G401 (cell line): Measurements from ENCODE around the gene EFNA2. TPM values are rescaled to one million over a fixed set of nuclear protein-coding genes. Genes with fewer than 3 reads are reported as not detected.
A peak's percentile ranks its signal among the peaks of the same experiment; 100 is the strongest.

ENCODE experiments used
- DNase-seq: peaks from one replicate; pipeline ENCODE4 v3.0.0-alpha.2; 2015; ENCODE audit warnings: low spot score
- in situ Hi-C: cut with HindIII; loops from 2 replicates; pipeline ENCODE4 v1.10.0; 2016; ENCODE audit warnings: low sequenced_read_pairs, mixed read lengths
- total RNA-seq: library from RNA; depleted of rRNA; stranded (reverse); fragments of >200 nt; shearing (Covaris generic); gene quantifications from 2 replicates; pipeline ENCODE4 v1.2.3, GENCODE V29; 2014

The EFNA2 gene
- total RNA-seq, 1 experiment from 2014 or later: 1.3 TPM

DNA sequence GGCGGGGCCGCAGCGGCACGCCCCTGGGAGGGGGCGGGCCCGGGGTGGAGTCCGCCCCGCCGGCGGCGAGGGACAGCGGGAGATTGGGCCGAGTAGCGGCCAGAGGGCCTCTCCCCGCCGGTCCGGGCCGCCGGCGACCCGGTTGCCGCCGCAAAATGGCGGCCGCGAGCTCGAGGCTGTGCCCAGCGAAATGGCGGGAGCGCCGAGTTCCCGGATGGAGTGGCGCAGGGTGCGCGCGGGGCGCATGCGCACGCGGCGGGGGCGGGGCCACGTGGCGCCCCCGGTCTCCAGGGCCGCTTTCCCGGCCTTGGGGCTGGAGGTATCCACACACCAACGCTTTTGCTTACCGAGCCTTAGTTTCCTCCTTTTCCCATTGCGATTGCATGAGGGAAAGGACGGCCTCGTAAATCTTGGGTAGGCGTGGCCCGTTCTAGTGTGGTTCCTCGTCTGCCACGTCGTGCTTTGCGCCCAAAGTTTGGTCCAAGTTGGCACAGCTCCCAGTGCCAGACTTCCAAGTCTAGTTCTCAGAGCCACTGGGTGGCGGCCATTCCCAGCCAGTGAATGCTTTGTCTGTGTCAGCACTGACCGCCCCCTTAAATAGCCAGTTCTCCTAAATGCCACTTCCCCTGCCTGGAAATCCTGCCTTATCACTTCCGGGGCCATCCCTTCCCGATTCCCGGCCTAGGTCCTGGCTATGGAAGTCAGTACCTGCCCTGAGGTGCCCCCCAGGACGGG lies 16.0 kb upstream of the EFNA2 start:
- DNase-seq: peak; percentile 72
- in situ Hi-C loops: no loop called here

DNA sequence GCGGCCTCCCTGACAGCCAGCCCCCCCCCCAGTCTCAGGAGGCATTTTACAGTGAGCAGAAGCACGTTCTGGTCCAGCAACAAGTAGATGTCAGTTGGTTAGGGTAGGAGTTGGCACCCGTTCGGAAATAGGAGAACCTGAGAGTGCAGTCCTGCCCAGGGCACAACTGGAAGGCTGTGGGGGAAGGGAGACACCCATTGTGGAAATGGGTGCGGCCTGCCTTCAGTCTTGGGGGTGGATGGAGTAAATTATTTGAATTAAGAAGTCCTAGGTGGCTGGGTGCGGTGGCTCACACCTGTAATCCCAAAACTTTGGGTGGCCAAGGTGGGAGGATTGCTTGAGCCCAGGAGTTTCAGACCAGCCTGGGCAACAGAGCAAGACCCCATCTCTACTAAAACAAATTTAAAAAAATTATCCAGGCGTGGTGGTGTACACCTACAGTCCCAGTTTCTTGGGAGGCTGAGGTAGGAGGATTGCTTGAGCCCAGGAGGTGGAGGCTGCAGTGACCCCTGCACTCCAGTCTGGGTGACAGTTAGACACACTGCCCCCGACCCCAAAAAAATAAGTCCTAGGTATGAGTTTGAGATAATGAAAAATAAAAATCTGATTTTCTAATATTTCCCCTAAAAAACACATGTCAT lies 15.3 kb upstream of the EFNA2 start:
- in situ Hi-C loops: no loop called here
- no peak for DNase-seq

DNA sequence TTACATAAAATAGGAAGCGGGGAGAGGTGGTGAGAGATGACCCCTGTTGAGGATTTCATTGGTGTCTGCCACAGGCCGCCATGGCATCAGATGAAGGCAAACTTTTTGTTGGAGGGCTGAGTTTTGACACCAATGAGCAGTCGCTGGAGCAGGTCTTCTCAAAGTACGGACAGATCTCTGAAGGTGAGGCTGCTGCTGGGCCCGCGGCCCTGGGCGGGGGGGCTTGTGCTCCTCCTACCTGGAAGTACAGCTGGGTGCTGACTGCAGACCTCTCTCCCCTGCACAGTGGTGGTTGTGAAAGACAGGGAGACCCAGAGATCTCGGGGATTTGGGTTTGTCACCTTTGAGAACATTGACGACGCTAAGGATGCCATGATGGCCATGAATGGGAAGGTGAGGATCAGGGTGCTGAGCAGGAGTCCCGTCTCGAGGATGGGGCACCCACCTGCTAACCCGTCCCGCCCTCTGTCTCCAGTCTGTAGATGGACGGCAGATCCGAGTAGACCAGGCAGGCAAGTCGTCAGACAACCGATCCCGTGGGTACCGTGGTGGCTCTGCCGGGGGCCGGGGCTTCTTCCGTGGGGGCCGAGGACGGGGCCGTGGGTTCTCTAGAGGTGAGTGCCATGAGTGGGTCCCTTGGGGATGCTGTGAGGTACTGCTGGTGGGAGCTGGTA lies 14.7 kb upstream of the EFNA2 start:
- in situ Hi-C loops: no loop called here
- DNase-seq: no peak

DNA sequence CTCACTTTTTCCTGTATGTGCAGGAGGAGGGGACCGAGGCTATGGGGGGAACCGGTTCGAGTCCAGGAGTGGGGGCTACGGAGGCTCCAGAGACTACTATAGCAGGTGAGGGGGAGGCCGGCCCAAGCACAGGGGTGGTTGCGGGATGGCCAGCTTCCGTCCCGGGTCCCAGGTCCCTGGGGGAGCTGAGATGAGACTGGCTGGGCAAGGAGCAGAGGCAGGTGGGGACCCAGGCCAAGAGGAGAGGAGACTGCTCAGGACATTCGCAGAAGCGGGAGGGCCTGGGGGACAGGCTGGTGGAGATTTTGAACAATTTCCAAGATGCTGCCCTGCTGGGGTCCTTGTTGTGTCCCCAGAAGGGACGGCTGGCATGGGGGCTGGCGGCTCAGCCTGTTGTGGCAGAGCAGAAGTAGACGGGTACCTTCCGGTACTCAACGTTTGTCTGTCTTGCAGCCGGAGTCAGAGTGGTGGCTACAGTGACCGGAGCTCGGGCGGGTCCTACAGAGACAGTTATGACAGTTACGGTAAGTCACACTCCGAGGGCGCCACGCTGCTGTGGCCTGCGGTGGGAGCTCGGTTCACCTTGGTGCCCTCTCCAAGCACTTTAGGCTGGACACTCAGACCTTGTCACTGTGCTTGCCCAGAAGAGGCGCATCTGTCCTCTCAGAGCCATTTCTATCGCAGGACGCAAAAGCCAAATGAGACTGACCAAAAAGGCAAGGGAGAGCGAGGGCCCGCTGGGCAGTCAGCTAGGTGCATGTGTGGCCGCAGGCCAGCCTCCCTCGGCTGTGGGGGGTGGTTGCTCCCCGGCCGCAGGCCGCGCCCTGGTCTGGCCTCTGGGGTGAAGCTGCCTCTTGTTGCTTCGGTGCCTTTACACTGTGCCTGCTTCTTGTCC lies 13.9 kb upstream of the EFNA2 start:
- in situ Hi-C loops: no loop called here

DNA sequence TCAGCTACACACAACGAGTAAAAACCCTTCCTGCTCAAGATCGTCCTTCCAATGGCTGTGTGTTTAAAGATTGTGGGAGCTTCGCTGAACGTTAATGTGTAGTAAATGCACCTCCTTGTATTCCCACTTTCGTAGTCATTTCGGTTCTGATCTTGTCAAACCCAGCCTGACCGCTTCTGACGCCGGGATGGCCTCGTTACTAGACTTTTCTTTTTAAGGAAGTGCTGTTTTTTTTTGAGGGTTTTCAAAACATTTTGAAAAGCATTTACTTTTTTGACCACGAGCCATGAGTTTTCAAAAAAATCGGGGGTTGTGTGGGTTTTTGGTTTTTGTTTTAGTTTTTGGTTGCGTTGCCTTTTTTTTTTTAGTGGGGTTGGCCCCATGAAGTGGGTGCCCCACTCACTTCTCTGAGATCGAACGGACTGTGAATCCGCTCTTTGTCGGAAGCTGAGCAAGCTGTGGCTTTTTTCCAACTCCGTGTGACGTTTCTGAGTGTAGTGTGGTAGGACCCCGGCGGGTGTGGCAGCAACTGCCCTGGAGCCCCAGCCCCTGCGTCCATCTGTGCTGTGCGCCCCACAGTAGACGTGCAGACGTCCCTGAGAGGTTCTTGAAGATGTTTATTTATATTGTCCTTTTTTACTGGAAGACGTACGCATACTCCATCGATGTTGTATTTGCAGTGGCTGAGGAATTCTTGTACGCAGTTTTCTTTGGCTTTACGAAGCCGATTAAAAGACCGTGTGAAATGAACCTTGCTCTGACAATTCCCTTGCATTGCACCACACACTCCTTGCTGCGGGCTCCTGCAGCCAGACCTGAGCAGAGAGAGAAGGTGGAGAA lies 13.0 kb upstream of the EFNA2 start:
- DNase-seq: no peak
- in situ Hi-C loops: no loop called here

More for the DNA sequence above, 13.9 kb upstream of the EFNA2 start:
- no peak for DNase-seq

DNA sequence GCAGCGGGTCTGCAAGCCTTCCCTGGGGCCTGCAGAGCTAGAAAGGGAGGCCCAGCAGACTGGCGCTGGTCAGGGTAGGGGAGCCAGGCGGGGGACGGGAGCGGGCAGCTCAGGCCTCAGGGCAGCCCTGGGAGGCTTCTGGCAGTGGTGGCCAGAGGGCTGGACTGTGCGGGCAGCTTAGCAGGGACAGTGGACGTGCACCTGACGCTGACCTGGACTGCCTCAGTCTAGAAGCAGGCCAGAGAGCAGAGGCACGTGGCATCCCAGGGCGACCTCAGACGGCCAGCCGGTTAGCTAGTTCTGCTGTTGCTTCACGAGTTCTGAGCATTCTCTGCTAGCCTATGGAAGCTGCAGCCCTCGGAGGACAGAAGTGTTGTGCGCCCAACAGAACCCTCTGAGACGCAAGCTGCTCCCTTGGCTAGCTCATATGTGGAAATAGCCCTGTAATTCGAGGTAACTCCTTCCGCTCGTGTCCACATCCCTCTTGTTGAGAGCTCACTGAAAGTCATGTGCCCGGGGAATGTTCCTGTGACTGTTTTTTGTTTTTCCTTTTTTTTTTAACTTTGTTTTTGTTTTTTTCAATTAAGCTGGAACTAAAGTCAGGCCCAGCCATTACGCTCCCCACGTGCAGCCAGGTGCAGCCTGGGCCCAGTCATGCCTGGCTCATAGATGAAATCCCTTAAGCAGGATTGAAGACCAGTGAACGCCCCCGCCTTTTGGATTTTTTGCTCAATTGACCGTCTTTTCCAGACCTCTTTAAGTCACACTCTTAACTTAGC lies 12.2 kb upstream of the EFNA2 start:
- in situ Hi-C loops: no loop called here

DNA sequence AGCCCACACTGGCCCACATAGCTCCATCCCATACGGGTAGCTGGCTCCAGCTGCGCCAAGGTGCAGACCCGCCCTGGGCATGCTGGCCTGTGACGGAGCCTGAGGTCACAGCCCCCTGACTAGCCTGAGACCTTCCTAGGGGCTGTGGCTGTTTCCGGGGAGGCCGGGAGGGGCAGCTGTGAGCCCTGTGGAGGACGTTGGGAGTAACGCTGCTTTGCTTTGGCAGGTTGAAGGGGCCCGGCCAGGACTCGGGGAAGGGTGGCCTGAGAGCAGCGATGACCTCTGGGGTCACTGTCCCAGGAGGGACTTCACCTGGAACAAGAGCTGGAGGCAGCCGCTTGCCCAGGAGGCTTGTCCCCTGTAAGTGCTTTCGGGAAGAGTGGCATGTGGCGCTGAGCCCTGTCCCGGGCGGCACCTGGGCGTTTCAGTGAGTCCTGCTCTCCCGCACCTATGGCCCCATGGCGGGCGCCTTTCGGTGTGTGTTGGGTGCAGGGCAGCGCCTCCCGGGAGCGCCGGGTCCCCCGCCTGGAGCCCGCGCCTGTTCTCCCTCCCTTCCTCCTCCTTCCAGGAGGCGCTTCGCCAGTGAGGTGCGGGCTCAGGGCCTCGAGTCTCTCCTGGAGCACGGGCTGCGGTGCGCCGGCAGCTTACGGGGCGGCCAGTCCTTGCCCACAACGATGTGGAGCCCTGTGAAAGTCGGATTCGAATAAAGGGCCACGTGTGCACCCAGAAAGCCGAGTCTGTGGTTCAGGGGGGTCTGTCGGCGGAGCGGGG lies 11.4 kb upstream of the EFNA2 start:
- in situ Hi-C loops: no loop called here
- no peak for DNase-seq

More for the DNA sequence above, 12.2 kb upstream of the EFNA2 start:
- DNase-seq: no peak

DNA sequence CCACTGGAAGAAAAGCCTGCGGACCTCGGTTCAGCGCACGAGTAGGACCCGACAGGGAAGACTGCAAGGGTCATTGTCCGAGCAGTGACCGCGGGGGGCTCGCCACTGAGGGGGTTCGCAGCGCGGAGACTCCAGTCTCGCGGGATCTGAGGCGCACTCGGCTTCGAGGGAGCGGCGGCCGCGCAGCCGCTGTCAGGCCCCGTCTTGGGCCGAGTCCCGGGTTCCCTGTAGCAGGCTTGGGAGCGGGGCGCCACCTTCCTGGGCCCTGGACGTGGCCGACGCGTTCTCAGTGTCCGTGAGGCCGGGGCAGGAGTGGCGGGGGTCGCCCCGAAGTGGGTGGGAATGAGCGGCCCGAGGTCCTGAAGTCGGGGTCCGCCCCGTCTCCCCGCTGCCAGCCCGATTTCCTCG lies 10.8 kb upstream of the EFNA2 start:
- in situ Hi-C loops: no loop called here
- DNase-seq: no peak

DNA sequence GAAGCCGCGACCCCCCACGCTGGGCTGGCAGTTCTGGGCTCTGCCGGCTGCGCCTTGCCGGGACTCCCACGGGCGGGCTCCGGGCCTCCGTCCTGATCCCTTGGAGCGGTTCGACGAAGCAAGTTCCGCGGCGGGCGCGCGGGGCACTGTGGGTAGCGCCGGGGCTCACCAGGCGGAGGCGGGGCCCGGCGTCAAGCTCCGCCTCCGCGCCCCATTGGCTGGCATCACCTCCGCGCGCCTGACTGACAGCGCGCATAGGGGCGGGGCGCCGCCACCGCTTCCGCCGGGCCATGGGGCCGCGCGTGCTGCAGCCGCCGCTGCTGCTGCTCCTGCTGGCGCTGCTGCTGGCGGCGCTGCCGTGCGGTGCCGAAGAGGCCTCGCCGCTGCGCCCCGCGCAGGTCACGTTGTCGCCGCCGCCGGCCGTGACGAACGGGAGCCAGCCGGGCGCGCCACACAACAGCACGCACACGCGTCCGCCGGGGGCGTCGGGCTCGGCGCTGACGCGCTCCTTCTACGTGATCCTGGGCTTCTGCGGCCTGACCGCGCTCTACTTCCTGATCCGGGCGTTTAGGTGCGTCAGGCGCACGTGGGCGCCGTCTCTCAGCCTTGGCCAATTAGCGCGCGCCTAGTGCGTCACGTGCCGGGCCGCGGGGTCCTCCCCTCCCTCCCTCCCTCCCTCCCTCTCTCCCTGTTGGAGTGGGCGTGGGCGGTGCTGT lies 10.3 kb upstream of the EFNA2 start, which contains the start of gene FAM174C:
Gene FAM174C, plus strand, starts transcription at position 271 of the 716 bp plus-strand sequence. Its CDS starts 20 bp downstream, at position 291.
- in situ Hi-C loops: no loop called here
- DNase-seq: peak; percentile 95

DNA sequence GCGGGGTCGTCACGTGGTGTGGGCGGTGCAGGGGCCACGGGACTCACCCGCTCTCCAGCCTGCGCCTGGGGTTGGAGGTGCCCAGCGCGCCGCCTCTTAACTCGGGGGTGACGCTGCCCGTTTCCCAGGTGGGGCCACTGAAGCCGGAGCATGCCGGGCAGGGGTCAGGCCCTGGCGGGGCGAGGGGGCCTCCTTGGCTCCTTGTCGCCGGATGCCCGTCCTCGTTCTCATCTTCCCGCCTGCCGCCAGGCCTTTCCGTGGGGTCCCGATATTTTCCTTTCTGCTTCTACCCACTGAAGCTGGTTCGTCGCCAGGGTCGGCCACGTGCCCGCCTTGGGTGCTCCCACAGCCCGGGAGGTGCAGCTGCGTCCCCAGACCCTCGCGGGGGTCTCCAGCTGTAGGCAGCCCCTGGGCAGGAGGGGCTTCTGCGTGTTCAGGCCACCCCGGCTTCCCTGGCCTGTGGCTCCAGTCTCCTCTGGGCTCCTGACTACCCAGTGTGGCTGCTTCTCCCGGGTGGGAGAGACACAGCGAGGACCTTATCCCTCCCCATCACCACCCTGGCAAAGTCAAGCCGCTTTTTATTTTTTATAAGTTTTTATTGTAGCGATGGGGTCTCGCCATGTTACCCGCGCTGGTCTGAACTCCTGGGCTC lies 9.6 kb upstream of the EFNA2 start:
- in situ Hi-C loops: no loop called here
- no peak for DNase-seq

DNA sequence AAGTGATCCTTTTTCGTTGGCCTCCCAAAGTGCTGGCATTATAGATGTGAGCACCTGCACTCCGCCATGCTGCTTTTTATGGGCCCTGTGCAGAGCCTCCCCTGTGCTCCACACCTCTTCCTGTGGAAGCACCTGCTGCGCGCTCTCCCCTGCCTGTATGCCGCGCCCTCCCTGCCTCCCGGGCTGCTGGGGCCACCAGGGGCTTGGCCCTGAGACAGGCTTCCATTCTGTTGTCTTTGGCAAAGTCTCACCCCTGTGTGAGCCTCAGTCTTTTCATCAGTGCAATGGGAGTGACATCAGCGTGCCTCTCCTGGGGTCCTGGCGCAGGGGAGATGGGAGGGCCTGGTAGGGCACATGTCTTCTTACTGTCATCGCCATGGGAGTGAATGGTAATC lies 9.0 kb upstream of the EFNA2 start:
- DNase-seq: no peak
- in situ Hi-C loops: no loop called here

DNA sequence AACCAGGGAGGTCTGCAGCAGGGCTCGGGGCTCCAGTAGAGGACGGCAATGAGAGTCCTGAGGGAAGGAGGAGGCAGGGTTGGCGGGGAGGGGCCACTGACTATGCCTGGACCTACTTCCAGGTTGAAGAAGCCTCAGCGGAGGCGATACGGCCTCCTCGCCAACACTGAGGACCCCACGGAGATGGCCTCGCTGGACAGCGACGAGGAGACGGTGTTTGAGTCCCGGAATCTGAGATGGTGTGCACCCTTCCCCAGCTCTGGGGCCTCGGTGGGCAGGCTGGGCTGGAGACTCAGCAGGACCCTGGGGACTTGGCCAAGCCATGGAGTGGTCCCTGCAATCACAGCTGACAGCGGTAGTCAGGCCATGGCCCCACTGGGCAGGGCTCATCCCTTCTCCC lies 8.6 kb upstream of the EFNA2 start:
- no peak for DNase-seq
- in situ Hi-C loops: no loop called here

DNA sequence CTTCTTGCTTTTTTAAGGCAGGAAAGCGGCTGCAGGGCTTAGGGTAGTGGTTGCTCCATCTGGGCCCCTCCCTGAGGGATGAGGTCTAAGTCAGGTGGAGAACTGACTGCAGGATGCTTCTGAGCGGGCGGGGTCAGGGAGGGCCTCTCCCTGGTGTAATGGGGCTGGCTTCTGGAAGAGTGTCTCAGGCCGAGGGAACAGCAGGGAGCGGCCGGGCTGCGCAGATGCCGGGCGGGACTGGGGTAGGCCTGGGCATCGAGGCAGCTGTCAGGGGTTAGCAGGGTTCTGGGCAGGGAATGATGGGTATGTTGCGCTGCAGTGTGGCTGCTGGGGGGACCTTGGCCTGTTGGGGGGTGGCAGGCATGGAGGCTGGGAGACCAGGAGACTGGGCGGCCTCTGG lies 7.6 kb upstream of the EFNA2 start:
- DNase-seq: no peak
- in situ Hi-C loops: no loop called here

DNA sequence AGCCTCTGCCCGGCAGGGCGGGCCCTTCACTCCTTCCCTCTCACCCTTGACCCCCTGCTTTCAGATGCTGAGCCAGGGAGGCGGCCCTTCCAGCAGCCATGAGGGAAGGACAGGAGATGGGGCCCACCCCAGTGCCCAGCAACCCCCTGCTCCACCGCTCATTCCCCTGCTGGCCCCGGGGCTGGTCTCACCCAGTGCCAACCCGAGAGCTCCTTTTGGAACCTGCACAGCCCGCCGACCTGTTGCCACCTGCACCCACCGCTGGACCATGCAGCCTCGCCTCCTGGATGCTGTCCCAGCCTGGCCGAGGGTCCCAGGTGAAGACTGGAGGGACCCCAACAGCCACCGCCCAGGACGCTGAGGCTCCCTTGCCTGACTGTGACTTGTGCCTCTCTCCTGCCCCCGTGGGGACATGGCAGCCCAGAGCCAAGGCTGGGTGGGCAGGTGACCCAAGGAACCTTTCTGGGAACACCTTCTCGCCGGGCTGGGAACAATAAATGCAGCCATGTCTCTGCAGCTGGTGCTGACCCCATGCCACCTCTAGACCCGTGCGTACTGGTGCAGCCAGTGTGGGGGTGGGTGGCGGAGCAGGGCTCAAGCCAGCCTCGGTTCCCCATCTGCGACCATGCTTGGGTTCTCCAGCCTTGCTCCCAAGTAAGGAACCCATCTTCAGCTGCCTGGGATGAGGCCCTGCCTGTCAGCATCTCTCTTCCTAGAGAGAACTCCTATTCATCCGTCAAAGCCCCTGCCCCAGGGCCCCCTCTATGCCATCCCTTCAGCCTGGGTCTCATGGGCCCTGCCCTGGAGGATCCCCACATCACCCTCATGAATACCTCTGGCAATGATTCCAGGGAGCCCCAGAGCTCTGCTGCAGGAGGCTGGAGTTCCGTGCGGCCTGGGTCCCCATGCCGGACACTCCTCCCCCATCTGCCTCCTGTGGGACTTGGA lies 6.7 kb upstream of the EFNA2 start:
- DNase-seq: no peak
- in situ Hi-C loops: no loop called here

DNA sequence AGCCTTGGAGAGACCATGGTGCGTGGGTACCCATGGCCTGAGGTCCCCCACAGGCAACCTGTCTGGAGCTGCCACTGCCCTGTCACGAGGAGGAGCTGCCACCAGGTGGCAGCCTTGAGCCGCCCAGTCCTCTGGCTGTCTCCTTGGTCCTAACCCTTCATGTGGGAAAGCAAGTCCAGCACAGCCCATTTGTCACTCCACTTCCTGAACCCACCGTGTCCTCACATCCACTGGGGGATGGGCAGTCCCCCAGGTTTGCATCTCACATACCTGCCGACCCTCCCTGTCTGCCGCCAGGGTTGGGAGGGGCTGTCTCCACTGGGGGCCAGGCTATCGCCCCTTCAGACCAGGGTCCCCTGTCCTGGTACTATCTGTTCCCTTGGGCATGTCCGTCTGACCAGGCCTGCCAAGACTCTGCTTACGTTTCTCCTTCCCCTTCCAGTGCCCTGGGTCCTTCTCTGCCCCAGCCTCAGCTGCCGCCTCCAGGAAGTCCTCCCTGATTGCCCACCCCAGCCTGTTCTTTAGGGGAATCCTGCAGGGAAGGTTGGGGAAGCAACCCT lies 5.8 kb upstream of the EFNA2 start:
- DNase-seq: peak; percentile 88
- in situ Hi-C loops: loop anchor here (10.0 kb wide), 1 partner anchor 95 kb away; no protein-coding TSS in a partner anchor
